Stimulated activated CD8-positive, alpha-beta memory T cell treated with anti-CD3 and anti-CD28 coated beads, Interleukin-7, amount 100 ng/mL, for 24 hours (primary cell): ENCODE data around the gene LARP6.
"Not testable (repeated sequence)": the region's sequence is repeated elsewhere in the genome, so short reads cannot be mapped to it uniquely, and the experiment has no call there.

ENCODE experiments used
- DNase-seq: peaks from one replicate; pipeline ENCODE4 v3.0.0-alpha.2; 2020; ENCODE audit warnings: low read depth

LARP6 gene

GRCh38 chr15:70858614-70859321 lies 4.8 kb upstream of the LARP6 start:
- not testable (repeated sequence) for DNase-seq

- DNase-seq: no peak
Measured at GRCh38 chr15:70857562-70858285, 3.8 kb upstream of the LARP6 start.

GRCh38 chr15:70856884-70857561 lies 3.1 kb upstream of the LARP6 start:
- DNase-seq: no peak

DNA sequence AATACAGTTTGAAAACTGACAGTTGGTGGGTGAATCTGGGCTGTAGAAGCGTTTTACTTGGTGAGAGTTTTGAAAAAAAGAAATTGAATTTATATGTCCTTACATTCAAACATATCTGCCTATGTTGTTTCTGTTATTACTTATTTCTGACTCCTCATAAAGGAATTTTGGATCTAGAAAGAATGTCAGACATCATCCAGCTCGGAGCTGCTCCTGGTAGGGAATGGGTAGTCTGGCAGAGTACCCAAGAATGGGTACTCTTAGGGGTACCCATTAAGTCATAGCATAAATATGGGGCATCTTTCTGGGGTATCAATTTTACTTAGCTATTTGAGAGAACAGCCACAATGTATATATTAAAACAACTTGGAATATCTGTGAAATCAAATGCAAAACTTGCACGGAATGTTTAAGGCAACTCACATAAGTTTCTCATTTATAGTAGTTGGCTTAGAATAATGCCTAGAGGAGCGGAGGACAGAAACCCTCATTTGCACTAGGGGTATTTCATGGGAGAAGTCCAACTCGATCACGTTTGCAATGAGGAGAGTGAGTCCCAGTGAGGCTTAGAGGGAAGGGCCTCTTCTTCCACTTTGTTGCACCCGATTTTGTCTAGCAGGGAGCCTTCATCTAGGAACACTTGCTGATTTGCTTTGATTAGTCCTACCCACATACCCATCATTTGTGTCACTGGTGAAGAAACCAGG lies 2.4 kb upstream of the LARP6 start:
- DNase-seq: no peak

DNA sequence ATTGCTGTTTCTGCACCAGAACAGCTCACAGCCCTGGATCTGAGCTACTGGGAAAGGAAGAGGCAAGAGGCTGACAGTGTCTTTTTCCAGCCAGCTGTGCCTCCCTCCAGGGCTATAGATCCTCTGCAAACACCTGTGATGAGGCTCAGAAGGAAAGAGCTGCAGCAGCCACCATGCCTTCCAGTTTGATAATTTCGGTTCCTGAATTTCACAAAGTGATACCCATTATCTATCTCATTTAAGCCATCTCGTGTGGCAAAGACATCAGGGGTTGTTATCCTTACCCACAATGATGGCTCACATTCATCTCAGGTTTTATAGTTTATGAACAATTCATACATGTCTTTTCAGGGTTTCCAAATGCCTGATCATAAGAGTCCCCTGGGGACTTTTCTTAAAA lies 1.8 kb upstream of the LARP6 start:
- DNase-seq: no peak

GRCh38 chr15:70854666-70854976 lies 664 bp upstream of the LARP6 start:
- no peak for DNase-seq

DNA sequence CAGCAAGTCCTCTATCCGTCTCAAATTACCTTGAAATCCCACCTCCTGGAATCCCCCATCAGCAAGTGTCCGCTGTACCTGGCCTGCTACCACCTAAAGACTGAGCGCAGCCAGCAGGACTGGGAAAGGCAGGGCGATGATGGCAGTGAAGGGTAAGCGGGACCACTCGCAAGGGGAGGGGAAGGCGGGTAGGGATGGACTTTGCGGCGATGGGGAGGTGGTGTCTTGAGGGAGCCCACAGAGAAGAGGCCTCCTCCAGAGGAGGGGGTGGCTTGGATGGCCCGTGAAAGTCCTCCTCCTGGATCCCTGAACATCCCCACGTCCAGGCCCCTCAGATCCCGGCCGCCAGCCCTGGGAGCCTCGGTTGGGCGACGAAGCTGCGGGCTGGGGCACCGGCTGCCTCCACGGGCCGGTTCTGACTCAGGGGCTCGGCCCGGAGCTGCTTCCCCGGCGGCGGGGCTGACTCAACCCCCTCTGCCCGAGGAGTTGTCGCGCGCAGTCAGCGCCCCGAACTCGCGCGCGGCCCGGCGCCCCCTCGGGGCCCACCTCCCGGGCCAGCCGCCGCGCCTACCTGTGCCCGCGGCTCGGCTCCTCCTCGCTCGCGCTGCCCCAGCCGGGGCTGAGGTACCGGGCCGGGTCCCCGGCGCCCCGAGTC lies 512 bp downstream of the LARP6 start:
- no peak for DNase-seq

GRCh38 chr15:70852501-70853317 lies 1.2 kb downstream of the LARP6 start:
- DNase-seq: no peak

GRCh38 chr15:70851889-70852288 lies 2.1 kb downstream of the LARP6 start:
- no peak for DNase-seq

GRCh38 chr15:70845602-70846360 lies 8.2 kb downstream of the LARP6 start:
- no peak for DNase-seq

- no peak for DNase-seq
Measured at GRCh38 chr15:70837476-70837875, 16.5 kb downstream of the LARP6 start.

DNA sequence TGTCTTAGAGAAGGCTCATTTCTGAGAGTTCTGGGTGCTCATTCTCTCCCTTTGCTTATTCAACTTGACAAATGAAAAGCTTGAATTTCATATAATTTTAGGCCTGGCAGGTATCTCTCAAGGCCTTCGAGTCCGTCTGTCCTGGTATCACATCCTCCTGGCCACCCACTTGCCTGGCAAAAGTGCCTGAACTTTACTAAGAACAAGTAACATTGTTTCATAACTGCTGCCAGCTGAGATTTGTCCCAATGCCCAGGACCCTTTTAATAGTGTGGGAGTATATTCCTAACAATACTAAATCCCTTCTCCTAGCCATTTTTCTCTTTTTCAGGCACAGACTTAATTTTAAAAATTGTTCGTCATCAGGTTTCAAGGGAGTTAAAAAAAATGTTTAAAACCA lies 18.1 kb downstream of the LARP6 start:
- DNase-seq: no peak

GRCh38 chr15:70835415-70835814 lies 18.5 kb downstream of the LARP6 start:
- no peak for DNase-seq

DNA sequence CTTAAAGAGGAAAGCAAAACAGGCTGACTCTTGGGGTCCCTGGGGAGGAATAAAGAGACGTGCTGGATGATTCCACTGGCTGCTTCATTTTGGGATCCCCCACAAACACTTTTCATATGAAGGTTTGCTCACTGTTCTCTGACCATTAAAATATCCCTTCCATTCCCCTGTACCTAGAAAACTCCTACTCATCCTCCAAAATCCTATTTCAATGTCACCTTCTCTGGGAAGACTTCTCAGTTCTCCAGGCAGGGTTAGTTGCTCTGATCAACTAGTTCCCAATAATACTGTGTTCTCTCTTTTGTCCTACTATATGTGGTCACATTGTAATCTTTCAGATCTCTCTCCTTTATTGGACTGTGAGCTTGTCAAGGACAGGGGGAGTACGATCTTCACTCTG lies 19.0 kb downstream of the LARP6 start:
- DNase-seq: no peak

- no peak for DNase-seq
Measured at GRCh38 chr15:70833861-70834765, 19.8 kb downstream of the LARP6 start.

DNA sequence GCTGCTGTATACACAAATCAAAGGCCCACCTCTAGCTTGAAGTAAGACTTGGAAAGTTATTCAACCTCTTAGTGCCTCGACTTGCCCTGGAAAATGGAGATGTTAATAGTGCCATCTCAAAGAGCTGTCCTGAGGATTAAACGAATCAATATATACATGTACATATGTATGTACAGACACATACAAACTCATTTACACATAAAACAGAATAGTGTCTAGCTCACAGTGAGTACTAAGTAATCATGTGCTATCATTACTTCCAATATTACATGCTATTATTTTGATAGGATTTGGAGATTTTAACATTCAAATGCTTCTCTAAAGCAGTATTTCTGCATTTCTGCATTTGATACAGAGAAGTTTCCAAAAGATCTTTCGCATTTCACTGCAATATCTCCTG lies 20.5 kb downstream of the LARP6 start:
- no peak for DNase-seq

DNA sequence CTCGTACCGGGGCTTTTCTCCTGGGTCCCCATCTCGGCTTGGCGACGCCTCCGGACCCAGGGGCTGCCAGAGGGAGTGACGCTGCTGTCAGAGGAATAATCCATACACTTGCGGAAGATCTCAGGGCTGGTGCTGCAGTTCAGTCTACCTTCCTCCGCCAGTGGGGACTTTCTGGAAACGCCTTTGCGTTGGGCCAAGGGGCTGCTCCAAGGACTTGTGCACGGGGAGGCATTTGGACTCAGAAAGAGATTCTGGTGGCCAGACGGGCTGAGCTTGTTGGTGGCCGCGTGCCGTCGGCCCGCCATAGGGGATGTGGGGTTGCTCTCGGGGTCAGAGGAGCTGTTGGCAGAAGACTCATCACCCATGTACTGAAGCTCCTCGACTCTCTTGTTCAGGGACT lies 21.8 kb downstream of the LARP6 start:
- no peak for DNase-seq

GRCh38 chr15:70831094-70831911 lies 22.7 kb downstream of the LARP6 start:
- no peak for DNase-seq

GRCh38 chr15:70830615-70831014 lies 23.3 kb downstream of the LARP6 start:
- DNase-seq: no peak
